Stimulated activated CD8-positive, alpha-beta memory T cell treated with anti-CD3 and anti-CD28 coated beads, Interleukin-7, amount 100 ng/mL, for 1 hour (primary cell): ENCODE results near the gene PRKAG1.

Source experiments
- DNase-seq, 2 donors: peaks; one replicate each; pipeline ENCODE4 v3.0.0-alpha.2; 2020; ENCODE audit warnings: low read depth in 2 of 2

Gene PRKAG1

DNA sequence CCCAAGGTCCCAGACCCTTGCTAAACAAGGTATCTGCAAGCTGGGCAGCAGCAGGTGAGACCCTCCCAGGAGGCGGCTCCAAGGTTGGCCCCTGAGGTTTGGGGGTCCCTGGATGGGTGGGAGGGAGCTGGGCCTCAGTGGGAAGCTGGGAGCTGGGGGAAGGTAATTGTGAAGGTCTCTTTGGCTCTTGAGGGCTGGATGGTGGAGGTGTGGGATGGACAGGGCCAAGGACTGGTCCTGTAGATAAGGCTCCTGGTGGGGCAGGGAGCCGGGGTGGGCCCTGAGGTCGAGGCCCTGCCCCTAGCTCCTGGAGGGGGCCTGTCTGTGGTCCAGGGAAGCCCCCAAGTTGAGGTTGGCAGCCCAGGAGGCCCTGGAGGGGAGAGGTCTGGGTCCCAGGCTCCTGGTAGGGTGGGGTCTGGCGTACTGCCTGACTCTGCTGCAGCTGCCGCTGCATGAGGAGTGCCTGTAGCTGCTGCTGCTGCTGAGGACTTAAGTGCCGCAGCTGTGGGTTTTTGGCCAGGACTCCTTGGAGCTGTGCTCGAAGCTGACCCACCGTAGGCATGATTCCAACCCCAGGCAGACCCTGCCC lies 13.1 kb upstream of the PRKAG1 start:
- DNase-seq, result no peak

DNA sequence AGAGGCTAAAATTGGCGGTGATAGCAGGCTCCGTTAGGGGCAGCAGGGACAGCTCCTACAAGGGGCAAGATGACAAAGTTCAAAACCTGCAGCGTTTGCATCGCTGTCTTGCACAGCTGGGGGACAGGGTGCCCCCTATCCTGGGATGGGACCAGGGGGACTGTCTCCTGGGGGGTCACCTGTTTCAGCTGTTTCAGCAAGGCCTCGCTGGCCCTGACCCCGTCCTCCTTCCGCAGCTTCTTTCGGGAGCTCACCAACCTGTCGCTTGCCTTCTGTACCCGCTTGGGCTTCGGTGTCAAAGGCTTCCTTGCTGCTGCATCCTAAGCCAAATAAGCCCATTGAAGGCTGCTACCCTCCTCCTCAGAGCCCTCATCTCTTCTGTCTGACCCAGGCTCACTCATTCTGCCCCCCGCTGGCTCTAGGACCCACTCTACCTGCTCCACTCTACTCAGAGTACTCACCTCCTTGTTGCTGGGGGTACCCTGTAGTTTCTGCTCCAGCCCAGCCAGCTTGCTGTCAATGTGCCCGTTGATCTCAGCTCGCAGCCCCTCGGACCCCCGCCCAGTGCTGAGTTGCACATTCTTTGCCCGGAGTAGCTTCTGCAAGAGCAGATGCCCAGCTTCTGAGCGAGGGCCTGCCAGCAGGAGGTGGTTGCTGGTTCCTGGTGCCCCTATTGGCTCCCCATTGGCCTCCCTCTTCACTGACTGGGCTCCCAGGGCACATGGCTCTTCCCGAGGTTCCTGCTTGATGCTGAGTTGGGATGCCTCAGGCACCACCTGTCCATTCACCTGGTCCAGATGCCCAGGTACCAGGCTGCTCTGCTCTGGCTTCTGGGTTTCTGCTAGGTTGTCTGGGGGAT lies 12.4 kb upstream of the PRKAG1 start:
- no peak for DNase-seq

DNA sequence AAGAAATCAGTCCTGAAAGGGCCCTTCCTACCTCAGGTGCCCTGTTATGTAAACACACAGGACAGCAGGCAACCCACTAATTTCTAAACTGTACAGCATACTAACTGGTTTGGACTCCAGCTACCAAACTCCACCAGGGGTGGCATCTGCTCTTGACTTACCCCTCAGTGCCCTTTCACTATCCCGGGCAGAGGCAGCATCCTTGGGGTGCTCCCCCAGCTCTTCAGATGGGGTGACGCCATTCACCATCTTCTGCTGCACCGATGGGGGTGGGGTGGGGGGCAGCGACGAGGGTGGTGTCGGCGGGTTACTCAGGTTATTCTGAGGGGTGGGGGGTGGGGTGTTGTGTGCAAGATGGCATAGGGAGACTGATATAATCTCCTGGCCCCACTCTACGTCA lies 11.5 kb upstream of the PRKAG1 start:
- DNase-seq, result no peak

DNA sequence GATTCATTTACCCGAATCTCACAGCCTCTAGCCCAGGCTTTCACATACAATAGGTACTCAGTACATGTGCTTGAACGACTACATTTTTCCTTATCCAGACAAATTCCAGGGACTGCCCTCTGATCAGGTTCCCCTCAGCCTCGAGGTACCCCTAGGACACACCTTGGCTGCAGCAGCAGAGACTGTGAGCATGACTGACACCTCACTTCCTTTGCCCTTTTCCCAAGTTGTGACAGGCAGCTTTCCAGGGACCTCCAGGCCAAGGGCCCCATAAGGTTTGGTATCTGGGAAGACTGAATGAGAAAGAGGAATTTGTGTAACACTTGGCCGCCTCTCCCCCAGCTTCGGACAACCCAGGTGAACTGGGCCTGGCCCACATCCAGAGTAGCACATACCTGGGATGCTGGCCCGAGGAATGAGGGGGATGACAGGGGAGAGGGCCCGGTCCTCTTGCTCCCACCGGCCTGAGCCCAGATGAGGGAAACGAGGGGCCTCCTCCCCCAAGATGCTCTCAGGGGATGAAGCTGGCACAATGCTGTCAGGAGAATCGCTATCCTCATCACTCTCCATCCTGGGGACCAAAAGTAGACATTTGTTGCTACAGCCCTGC lies 10.2 kb upstream of the PRKAG1 start:
- no peak for DNase-seq

DNA sequence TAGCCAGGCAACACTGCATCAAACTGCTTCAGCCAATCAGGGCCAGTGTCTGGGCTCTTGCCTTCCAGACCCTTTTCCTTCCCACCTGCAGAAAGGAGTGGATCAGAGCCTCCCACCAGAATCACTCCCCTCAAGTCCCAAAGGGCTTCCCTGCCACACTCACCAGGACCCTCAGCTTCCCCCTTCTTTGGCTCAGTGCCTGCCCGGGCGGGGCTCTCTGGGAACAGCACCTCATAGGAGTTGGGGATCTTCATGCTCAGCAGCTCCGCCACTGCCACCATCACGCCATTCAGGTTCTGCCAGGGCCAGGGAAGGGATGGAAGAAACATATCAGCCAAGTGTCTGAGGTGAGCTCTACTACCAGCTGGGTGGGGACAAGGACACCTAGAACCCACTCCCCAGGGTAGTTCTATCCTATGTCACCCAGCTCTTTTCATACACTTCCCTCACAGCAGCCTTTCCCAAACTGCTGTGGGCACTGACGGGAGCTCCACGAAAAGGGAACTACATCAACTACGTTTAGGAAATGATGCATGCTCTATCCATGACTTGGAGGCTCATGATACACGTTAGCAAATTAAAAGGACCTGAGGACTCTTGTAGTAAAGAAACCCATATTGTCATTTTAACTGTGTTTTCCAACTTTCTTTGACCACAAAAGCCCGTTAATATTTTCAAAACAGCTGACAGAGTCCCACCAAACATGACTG lies 9.4 kb upstream of the PRKAG1 start:
- DNase-seq, result no peak

DNA sequence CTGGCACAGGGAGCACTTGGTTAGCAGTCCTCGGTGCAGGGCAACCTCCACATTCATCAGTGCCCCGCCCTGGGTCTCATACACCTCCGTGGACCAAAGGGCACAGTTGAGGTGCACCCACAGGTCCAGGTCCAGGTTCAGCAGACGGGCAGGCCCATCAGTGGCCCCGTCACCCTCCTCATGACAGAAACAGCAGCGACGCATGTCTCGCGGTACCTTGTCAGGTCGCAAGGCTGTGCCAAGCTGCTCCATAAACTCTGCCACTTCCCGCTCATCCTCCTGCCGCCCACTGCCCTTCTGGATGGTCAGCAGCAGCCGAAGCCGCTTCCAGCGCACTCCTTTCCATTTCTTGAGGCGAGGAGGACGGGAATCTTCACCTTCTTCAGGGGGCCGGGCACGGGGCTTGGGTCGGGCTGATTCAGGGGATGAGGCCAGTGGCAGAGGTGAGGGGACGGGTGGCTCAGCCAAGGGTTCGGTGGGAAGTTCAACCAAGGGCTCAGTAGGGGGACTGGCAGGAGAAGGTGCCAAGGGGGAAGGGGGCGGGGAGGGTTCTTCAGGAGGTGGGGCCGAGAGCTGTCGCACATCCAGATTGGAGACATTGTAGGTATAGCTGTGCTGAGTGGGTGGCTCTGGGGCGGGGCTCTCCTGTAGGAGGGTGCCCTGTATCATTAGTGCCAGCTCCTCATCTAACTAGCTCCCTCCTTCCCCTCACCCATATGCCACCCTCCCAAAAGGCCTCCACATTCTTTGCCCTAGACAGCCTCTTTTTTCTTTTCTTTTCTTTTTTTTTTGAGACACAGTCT lies 8.3 kb upstream of the PRKAG1 start:
- no peak for DNase-seq

DNA sequence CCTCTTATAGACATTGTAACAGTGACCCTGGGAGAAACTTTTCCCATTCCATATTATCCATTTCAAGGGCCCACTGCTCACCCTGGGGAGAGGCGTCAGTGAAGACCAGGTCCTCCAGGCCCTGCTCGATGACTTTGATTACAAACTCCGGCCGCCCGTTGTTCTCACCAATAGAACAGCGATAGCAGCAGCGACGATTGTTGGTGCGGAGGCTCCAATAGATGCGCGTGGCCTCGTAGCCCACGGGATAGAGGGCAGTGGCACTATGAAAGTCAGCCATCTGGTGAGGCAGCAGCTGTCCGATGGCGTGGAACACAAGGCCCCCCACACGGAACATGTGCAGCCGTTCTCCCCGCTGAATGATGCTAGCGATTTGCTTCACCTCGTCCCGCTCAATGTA lies 7.5 kb upstream of the PRKAG1 start:
- DNase-seq, result no peak

DNA sequence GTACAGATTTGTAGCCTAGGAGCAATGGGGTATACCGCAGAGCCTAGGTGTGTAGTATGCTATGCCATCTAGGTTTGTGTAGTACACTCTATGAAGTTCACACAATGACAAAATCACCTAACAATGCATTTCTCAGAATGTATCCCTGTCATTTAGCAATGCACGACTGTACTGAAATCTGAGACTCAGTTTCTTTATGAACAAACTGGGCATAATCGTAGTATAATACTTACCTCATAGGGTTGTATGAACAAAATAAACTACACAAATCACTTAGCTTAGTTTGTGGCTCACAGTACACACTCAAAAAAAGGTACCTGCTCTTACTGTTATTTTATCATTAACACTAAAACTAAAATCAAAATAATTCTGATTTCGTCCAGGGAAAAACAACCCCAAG lies 6.9 kb upstream of the PRKAG1 start:
- no peak for DNase-seq

DNA sequence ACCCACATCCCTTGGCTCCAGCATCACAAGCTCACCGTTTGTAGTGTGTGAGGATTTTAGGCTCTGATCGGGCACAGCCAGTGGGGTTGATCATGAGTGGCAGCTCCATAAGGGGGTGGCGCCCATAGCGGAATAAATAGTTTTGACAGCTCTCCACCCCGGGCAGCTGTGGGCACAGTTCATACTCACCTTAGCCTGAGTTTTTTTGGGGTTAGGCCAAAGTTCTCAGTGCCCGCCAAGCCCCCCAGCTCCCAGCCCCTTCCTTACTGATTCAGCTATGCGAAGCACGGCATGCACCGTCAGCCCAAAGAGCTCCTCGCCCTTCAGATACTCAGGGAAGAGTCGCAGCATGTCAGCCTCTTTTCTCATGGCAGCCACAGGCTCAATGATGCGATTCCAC lies 6.0 kb upstream of the PRKAG1 start:
- no peak for DNase-seq

DNA sequence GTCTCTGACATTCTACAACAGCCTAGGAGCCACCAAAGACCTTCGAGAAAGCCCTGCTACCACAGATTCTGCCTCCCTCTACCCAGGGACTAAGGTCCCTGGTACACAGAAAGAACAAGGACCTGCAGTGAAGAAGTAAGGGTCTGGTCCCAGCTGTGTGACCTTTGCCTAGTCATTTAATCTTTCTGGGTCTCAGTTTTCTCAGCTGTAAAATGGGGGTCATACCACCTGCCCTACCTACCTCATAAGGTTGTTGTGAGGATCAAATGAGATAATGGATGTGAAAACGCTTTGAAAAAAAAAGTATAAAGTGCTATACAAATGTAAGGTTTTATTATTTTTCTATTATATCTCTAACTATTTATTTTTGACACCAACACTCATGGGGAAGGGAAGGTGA lies 5.2 kb upstream of the PRKAG1 start:
- DNase-seq, result no peak

DNA sequence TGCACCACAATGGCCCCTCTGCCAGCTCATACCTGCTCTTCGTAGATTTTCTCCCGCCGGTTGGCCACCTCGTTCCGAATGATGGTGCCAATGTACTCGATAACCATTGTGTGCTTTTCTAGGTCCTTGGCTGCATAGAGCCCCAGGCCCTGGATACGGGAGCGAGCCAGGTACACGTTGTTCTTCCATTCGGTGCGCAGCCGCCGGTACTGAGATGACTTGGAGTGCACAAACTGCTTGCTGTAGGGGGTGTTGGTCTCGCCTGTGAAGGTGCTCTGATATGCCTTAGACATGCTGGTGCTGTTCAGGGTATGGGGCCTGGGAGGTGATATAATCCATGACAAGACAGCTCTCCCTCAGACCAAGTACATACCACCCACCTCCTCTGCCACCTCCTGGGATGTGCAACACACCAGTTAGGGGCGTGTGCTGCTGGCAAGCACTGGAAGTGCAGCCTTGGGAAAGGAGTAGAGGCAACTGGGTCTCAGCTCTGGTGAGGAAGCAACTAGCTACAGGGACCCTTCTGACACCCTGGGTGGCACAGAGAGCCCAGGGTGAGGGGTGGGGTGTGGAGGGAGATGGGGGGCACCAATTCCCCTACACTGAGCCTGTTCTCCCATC lies 4.1 kb upstream of the PRKAG1 start:
- DNase-seq, result no peak

DNA sequence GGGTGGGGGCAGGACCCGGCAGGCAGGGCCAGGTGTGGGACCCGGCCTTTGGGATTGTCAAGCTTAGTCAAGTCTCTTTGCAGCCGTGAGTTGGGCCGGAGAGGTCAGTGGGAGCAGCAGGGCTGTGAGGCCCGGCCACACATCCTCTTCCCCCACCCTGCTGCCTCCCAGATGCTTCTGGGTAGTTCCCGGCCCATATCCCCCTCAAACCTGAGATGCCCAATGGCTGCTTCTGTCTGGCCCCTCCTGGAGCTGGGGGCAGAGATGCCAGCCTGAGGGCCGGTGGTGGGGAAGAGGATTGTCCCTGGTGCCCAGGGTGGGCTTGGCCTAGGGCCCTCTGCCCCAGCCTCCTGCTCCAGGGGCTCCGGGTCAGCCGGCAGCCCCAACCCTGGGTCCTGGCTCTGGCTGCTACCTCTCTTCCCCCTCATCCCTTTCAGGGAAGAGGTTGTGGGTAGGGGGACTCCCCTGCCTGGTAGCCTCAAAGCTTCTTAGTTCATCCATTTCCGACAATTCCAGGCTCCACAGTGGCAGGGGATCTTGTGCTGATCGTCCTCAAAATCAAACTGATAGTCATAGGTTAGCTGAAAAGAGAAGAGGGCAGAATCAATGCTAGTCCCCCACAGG lies 2.8 kb upstream of the PRKAG1 start:
- DNase-seq, result no peak

DNA sequence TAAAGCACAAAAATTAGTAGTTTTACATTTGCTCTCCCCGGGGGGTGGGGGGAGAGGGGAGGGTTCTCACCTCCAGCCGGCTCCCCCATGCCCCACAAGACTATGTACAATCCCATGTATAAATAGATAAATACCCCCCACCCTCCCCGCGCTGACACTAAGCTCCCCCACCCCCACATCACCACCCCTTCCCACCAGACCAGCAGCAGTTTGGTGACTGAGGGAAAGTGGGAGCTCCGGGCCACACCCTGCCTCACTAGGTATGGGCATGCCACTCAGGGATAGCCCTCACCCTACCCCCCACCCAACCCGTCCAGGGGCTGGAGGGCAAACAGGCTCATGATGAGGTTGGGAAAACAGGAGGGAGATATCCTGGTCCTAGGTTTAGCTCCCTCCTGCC lies 1.9 kb upstream of the PRKAG1 start:
- DNase-seq, result no peak

DNA sequence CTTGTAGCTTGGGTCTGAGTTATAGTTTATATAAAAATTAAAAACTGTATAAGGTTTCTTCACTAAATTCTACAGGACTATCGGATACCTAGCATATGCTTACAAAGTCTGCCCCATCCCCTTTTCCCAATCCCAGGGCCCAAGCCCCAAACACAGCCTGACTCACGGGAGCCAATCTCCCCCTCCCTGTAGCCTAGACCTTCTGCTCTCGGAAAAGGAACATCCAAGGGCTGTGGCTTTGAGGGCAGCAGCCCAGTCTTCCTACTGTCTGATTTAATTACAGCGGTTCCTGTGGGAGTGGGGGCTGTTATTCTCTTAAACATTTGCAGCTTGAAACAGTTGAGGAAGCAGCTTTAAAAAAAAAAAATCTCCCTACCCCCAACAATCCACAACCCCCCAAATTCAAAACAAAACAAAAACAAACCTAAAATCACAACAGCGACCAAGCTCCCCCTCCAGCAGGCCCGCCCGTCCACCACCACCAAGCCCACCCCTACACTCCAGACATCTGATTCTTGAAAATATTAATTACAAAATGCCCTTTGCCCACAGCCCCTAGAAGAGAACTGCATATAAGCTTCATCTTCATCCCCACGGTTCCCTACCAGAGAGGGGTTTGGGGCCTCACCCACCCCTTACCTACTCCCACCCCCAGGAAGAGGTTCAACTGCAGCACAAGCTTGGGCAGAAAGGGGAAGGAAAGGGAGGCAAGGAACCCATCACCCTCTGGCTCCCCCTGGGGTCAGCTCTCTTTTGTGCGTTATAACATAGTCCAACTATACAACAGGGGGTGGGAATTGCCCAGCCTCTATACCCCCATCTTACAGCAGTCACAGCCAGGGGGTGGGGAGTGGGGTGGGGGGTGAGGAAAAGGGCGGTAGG lies 1.1 kb upstream of the PRKAG1 start:
- no peak for DNase-seq

DNA sequence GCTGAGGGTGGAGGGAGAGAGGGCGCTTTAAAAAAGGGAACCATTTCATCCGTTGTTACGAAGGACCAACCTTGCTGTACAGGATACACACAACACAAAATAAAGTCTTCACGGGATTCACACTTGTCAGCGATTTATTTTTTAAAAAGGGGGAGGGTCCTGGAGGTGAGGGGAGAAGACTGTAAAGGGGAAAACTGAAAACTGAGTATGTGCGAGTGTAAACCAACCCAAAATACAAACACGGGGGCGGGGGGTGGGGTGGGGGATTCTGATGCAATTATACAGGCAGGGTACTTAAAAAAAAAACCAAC lies 499 bp upstream of the PRKAG1 start:
- DNase-seq, result no peak

DNA sequence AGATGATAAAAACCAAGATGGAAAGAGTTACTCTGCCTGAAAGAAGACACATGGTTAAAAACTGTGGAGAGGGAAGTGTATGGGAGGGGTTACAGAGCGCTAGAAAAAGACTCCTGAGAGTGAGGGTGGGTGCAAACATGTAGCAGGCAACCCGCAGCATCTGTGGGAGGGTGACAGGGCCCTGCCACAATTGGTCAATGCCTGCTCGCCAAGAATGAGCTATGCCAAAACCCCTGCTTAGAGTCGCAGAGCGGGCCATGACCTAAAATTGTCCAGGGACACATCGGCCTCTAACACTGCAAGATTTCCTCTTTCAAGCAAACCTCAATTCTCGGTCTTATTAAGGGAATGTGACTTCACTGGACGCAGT lies 700 bp downstream of the PRKAG1 start:
- DNase-seq, result no peak

DNA sequence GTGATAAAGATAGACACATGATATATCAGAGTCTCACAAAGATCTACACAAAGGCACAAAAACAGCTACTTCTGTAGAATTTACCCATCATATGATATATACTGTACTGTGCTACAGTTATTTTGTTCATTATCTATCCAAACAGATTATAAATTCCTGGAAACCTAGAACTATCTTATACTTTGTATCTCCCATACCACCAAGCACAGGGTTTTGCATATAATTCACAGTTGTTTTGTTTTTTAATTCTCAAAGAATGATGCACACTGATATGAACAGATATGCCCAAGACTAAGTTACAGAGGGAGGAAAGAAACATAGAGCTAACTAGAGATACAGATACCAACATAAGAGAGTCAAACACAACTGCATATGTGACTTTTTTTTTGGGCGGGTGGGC lies 3.4 kb downstream of the PRKAG1 start:
- no peak for DNase-seq

DNA sequence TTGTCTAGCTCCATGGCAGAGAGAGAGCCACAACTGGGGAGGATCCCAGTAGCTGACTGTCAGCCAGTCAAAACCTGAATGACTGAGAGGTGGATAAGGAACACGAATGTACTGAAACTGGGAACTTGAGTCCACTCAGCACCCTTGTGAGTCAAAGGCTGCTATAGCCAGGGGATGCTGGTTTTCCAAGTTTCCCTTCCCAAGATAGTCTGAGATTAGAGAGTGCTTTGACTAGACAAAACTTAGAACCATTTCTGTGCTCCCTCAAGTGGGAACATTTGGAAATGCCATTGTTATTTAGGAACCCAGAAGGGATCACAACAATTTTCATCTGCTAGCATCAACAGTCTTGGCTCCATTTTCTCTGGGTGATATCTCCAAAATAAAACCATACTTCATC lies 4.0 kb downstream of the PRKAG1 start:
- DNase-seq, result no peak

DNA sequence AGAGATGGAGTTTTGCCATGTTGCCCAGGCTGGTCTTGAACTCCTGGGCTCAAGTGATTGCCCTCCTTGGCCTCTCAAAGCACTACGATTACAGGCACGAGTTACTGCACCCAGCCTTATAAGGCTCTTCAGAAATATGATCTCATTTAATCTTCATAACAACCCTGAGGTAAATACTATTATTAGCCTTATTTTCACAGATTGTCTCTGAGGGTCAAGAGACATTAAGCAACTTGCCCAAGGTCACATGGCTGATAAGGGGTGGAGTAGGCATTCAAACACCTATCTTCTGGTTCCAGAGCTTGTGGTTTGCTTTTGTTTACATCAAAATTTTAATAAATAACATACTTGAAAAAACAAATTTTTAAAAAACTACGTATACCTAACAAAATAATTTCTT lies 5.1 kb downstream of the PRKAG1 start:
- no peak for DNase-seq

DNA sequence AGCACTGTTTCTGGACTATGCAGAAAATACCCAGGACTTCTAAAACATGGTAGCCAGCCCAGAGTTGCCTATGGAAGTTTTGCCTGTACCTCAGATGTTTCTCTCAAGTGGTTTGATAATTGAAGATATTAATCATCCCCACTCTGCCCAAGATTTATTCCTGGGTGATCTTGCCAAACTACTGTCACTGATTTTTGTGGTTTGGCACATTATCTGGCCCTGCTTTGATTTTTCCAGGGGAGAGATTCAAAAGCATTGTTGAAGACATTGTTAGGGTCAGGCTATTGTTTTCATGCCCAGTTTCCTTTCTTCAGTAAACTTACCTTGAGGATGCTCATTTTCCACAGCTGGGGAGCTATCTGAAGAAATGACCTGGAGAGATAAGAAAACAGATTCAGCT lies 5.8 kb downstream of the PRKAG1 start:
- no peak for DNase-seq
